HEK293T (cell line): ENCODE measurements around the gene CEP95.

Experiments
- BHLHE40 ChIP-seq: fragments of 450-650 bp; IDR thresholded peaks from 2 replicates; pipeline ENCODE4 v1.6.1; 2016; ENCODE audit warnings: mild to moderate bottlenecking, moderate library complexity, borderline replicate concordance
- ELF4 ChIP-seq: fragments of 450-650 bp; IDR thresholded peaks from 2 replicates; pipeline ENCODE4 v1.6.1; 2017; ENCODE audit warnings: antibody characterized with exemption
- FOXA1 ChIP-seq: fragments of 450-650 bp; IDR thresholded peaks from 2 replicates; pipeline ENCODE4 v1.6.1; 2016; ENCODE audit warnings: mild to moderate bottlenecking
- FOXM1 ChIP-seq: fragments of 450-650 bp; IDR thresholded peaks from 2 replicates; pipeline ENCODE4 v1.6.1; 2017; ENCODE audit warnings: mild to moderate bottlenecking, borderline replicate concordance
- L3MBTL2 ChIP-seq: fragments of 450-650 bp; conservative IDR thresholded peaks from 2 replicates; pipeline ENCODE4 v1.6.1; 2016; ENCODE audit warnings: mild to moderate bottlenecking
- NFRKB ChIP-seq: fragments of 450-650 bp; IDR thresholded peaks from 2 replicates; pipeline ENCODE4 v1.6.1; 2016; ENCODE audit warnings: mild to moderate bottlenecking, moderate library complexity
- SP1 ChIP-seq: fragments of 450-650 bp; IDR thresholded peaks from 2 replicates; pipeline ENCODE4 v1.6.1; 2017
- TARDBP ChIP-seq: fragments of 450-650 bp; IDR thresholded peaks from 2 replicates; pipeline ENCODE4 v1.6.1; 2016
- ZNF384 ChIP-seq: fragments of 450-650 bp; IDR thresholded peaks from 2 replicates; pipeline ENCODE4 v1.6.1; 2016

DNA sequence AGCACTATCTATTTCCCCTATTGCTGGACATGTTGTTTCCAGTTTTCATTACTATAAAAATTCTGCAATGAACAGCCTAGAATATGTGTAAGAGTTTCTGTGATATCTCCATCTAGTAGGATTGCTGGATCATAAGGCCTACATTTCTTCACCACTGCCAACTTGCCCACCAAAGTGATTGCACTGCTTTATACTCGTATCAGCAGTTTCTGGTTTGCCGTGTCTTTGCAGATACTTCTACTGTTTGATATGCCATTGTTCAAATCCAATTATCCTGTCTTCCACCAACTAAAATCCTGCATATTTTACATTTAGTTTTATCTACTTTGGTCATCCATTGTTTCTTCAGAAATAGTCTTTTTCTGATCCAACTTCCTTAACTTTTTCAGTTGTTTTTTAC lies 21.1 kb downstream of the CEP95 start:
- TF ChIP-seq FOXM1, result no peak
- no peak for TF ChIP-seq ELF4
- TF ChIP-seq BHLHE40, result no peak
- no peak for TF ChIP-seq FOXA1
- TF ChIP-seq NFRKB, result no peak
- no peak for TF ChIP-seq SP1
- TF ChIP-seq L3MBTL2, result no peak
- TF ChIP-seq TARDBP, result no peak
- no peak for TF ChIP-seq ZNF384
